Ovary (tissue), 9 donors: ENCODE measurements around the gene SUSD2. TPM values are rescaled to one million over a fixed set of nuclear protein-coding genes. Genes with fewer than 3 reads are reported as not detected.

Experiments
- DNase-seq, 5 donors: peaks; one replicate each; pipeline ENCODE4 v3.0.0-alpha.2; 2019 to 2020
- H3K27ac ChIP-seq, 2 donors: fragments of 200-600 bp; one replicate each; pipeline versions ENCODE4 v1.5.1 to v1.8.0; 2019 to 2022
- H3K27me3 ChIP-seq: fragments of 200-600 bp; one replicate; pipeline ENCODE4 v1.8.0; 2022
- H3K36me3 ChIP-seq: fragments of 200-600 bp; sonication (generic); one replicate; pipeline ENCODE4 v1.5.1; 2019
- H3K4me1 ChIP-seq: one replicate; pipeline ENCODE4 v1.8.1; 2013; ENCODE audit warnings: mild to moderate bottlenecking, moderate library complexity; ENCODE audit not compliant: insufficient read depth
- H3K4me3 ChIP-seq: fragments of 200-600 bp; sonication (generic); one replicate; pipeline ENCODE4 v1.5.1; 2017
- H3K9me3 ChIP-seq, 2 donors: fragments of 200-600 bp in 1 of 2; sonication (generic) in 1 of 2; one replicate each; pipeline versions ENCODE4 v1.5.1 to v1.8.1; 2013 to 2019; ENCODE audit warnings: mild to moderate bottlenecking in 1 of 2, moderate library complexity in 1 of 2
- EP300 ChIP-seq: sonication (generic); formaldehyde crosslinking; IDR thresholded peaks from one replicate; pipeline ENCODE4 v1.6.1; 2017; ENCODE audit warnings: antibody characterized with exemption
- POLR2A ChIP-seq: fragments of 450-650 bp; IDR thresholded peaks from one replicate; pipeline ENCODE4 v1.6.1; 2017; ENCODE audit warnings: antibody characterized with exemption, mild to moderate bottlenecking, moderate library complexity
- WGBS, 3 donors: extraction: QIAGEN DNeasy Blood & Tissue Kit in 1 of 3; methylation state at CpG; one replicate each; pipeline versions ENCODE4 v1.1.5 to v1.1.7; 2013 to 2017; 5-methylcytosine and 5-hydroxymethylcytosine counted together
- intact Hi-C, 4 donors: fragments of 100-400 bp; cut with DNase I; formaldehyde crosslinking; loops; one replicate each; pipeline versions ENCODE4 v1.11.0 to v1.15.1; 2022 to 2023
- polyA plus RNA-seq, 2 donors: library from polyadenylated mRNA; stranded (reverse); fragments of 200-250 nt in 1 of 2; fragments of 350-450 nt in 1 of 2; fragmentation: Illumina TruSeq in 1 of 2; extraction: RNeasy Lipid Tissue Mini Kit (QIAGEN cat#74804) in 1 of 2; gene quantifications; one replicate each; pipeline ENCODE4 v1.2.3, GENCODE V29; 2013 to 2014
- total RNA-seq, 7 donors: library from RNA; depleted of rRNA in 2 of 7; stranded (reverse); fragments of >200 nt in 2 of 7; fragmentation: NEBNext Ultra II Directional in 3 of 7; extraction: Animal tissue kit (Norgen Biotek cat#: 25700) in 3 of 7; gene quantifications; one replicate each; pipeline versions ENCODE4 v1.1.0 to v1.2.4, GENCODE V29; 2016 to 2023
- TF ChIP-seq, protein P1 (sequence below), 3 donors: fragments of 450-650 bp in 2 of 3; fragments of 200-600 bp in 1 of 3; IDR thresholded peaks; one replicate each; pipeline versions ENCODE4 v1.5.1 to v1.8.0; 2016 to 2022; ENCODE audit warnings: antibody characterized with exemption in 3 of 3, mild to moderate bottlenecking in 1 of 3
- donor health status: DM: no; HTN: no; CAD: no; lungs with moderate emphysema.
- donor health status: DM: no; HTN: no; CAD: no.
- donor health status: Bipolar disorder and iron deficiency.
- donor health status: DM: yes; HTN: yes; CAD: no.
- donor health status: DM: no; HTN: no; CAD: no.
- donor health status: DM: yes; HTN: yes; CAD: no.

SUSD2 gene
- total and polyA plus RNA-seq, 9 donors, result 0.45 to 4.1 (median 2.6) TPM

- Histone ChIP-seq H3K9me3 (no peaks in the 10 kb centered on the region), H3K4me3 (no peak overlapping the region), H3K4me1 (no peaks in the 10 kb centered on the region), H3K36me3 (no peaks in the 10 kb centered on the region), H3K27ac (no peak overlapping the region), H3K27me3 (no peaks in the 10 kb centered on the region)
- WGBS, 3 donors, result 89 to 93% (median 90%) methylated on average over 9 of the region's 9 CpGs
- DNase-seq, result no peak
- intact Hi-C loops, result no loop called here
- no peak for TF ChIP-seq POLR2A
- TF ChIP-seq EP300, result no peak
- TF ChIP-seq, protein P1, sequence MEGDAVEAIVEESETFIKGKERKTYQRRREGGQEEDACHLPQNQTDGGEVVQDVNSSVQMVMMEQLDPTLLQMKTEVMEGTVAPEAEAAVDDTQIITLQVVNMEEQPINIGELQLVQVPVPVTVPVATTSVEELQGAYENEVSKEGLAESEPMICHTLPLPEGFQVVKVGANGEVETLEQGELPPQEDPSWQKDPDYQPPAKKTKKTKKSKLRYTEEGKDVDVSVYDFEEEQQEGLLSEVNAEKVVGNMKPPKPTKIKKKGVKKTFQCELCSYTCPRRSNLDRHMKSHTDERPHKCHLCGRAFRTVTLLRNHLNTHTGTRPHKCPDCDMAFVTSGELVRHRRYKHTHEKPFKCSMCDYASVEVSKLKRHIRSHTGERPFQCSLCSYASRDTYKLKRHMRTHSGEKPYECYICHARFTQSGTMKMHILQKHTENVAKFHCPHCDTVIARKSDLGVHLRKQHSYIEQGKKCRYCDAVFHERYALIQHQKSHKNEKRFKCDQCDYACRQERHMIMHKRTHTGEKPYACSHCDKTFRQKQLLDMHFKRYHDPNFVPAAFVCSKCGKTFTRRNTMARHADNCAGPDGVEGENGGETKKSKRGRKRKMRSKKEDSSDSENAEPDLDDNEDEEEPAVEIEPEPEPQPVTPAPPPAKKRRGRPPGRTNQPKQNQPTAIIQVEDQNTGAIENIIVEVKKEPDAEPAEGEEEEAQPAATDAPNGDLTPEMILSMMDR (IDR thresholded peaks at IDR 0.05), result no peak
Observed at GRCh38 chr22:24231706-24232105, 50.4 kb downstream of the SUSD2 start.

DNA sequence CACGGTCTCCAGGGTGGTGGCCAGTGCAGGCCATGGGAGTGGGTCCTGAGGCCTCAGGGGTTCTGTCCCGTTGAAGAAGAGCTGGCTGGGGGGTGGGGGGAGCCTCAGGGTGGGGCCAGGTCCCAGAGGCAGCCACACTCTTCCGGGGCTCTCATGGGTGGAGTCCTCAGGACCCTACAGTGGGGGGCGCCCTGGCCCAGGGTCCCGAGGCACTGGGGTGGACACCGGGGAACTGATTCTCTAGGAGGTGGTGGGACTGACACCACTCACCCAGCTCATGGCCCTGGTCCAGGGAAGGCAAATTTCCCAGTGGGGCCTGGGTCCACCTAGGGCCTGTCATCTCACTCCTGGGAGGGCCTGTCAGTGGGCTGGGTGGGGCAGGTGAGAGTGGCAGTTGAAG lies 50.8 kb downstream of the SUSD2 start:
- Histone ChIP-seq H3K36me3 (no peaks in the 10 kb centered on the region), H3K9me3 (no peaks in the 10 kb centered on the region), H3K27me3 (no peaks in the 10 kb centered on the region), H3K27ac (no peak overlapping the region), H3K4me3 (no peak overlapping the region), H3K4me1 (no peaks in the 10 kb centered on the region)
- intact Hi-C loops, result no loop called here
- TF ChIP-seq EP300 (no peak), POLR2A (no peak)
- TF ChIP-seq, protein P1 (IDR thresholded peaks at IDR 0.05), result no peak
- DNase-seq, result no peak
- 92 to 96% (median 93%) methylated on average over 4 to 6 of the region's 6 CpGs for WGBS, 3 donors

DNA sequence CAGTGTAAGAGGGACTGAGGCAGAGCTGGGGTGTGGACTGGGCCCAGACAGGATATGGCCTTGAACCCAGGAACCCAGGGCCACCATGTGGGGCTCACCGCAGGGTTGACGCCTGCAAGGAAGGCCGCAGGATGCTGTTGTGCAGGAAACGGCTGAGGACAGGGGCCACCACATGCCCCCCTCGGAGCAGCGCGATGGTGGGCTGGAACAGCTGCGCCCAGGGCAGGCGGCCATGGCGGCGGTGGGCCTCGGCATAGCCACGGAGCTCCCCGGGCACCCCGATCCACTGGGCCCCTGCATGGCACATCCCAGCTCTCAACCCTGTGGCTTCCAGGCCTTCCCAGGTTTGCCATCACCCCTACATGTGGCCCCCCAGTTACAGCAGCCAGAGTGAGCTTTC lies 51.4 kb downstream of the SUSD2 start:
- no peaks in the 10 kb centered on the region for H3K36me3 ChIP-seq
- no peak for DNase-seq
- no peak overlapping the region for H3K4me3 ChIP-seq
- H3K9me3 ChIP-seq, result no peaks in the 10 kb centered on the region
- TF ChIP-seq POLR2A, result no peak
- TF ChIP-seq, protein P1 (IDR thresholded peaks at IDR 0.05), result no peak
- TF ChIP-seq EP300, result no peak
- intact Hi-C loops, result no loop called here
- H3K27me3 ChIP-seq, result no peaks in the 10 kb centered on the region
- H3K4me1 ChIP-seq, result no peaks in the 10 kb centered on the region
- 90 to 94% (median 92%) methylated on average over 15 of the region's 15 CpGs for WGBS, 3 donors
- no peak overlapping the region for H3K27ac ChIP-seq

GRCh38 chr22:24233235-24233634 lies 51.9 kb downstream of the SUSD2 start:
- WGBS, 3 donors, result 95 to 98% (median 96%) methylated on average over 11 to 13 of the region's 13 CpGs
- H3K36me3 ChIP-seq, result no peaks in the 10 kb centered on the region
- intact Hi-C loops, result no loop called here

More at GRCh38 chr22:24233235-24233634, 51.9 kb downstream of the SUSD2 start:
- no peak for DNase-seq
- Histone ChIP-seq H3K27me3 (no peaks in the 10 kb centered on the region), H3K9me3 (no peaks in the 10 kb centered on the region), H3K4me3 (no peak overlapping the region), H3K4me1 (no peaks in the 10 kb centered on the region), H3K27ac (no peak overlapping the region)
- TF ChIP-seq, protein P1 (IDR thresholded peaks at IDR 0.05), result no peak
- no peak for TF ChIP-seq EP300
- no peak for TF ChIP-seq POLR2A
